ENCODE data around the gene FBXL4. TPM values are rescaled to one million over a fixed set of nuclear protein-coding genes. Genes with fewer than 3 reads are reported as not detected.

Gene FBXL4
- total and polyA plus RNA-seq, 7 donors = 3.4 to 15.5 (median 11.5) TPM

DNA sequence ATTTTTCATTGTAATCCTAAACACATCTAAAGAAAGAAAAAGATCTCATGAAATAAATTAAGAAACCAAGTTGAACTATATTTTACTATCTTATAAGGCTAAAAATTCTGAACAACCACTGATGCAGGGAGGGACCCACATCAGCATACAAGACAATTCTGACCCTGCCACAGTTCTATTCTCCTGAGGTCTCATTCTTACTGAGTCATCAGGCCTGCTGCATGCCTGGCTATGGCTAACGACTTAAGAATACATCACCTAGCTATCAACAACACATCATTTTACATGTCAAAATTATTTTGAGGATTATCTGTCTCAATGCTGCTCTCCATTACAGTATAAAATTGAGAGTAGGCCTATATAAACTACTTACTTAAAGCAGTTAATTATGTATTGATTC lies 52.9 kb downstream of the FBXL4 start:
- H3K27ac ChIP-seq = no peak overlapping the region
- H3K9me3 ChIP-seq = peaks cover 5% of the 10 kb centered on the region
- DNase-seq (no peak), ATAC-seq (no peak)
- H3K4me3 ChIP-seq = no peak overlapping the region
- no peaks in the 10 kb centered on the region for H3K4me1 ChIP-seq
- TF ChIP-seq, protein P1, sequence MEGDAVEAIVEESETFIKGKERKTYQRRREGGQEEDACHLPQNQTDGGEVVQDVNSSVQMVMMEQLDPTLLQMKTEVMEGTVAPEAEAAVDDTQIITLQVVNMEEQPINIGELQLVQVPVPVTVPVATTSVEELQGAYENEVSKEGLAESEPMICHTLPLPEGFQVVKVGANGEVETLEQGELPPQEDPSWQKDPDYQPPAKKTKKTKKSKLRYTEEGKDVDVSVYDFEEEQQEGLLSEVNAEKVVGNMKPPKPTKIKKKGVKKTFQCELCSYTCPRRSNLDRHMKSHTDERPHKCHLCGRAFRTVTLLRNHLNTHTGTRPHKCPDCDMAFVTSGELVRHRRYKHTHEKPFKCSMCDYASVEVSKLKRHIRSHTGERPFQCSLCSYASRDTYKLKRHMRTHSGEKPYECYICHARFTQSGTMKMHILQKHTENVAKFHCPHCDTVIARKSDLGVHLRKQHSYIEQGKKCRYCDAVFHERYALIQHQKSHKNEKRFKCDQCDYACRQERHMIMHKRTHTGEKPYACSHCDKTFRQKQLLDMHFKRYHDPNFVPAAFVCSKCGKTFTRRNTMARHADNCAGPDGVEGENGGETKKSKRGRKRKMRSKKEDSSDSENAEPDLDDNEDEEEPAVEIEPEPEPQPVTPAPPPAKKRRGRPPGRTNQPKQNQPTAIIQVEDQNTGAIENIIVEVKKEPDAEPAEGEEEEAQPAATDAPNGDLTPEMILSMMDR (IDR thresholded peaks at IDR 0.05) = no peak
- intact Hi-C loops (cut with DNase I) = no loop called here
- H3K36me3 ChIP-seq (ENCODE audit: insufficient read depth in 1 of 2, low read depth in 1 of 2) = peaks cover 5 to 47% of the 10 kb centered on the region in 2 donors
- 63 to 90% (median 71%) methylated on average over 1 of the region's 1 CpG for WGBS, 3 donors
- H3K27me3 ChIP-seq (ENCODE audit: insufficient read depth in 3 of 3, low read length in 2 of 3) = no peaks in the 10 kb centered on the region

DNA sequence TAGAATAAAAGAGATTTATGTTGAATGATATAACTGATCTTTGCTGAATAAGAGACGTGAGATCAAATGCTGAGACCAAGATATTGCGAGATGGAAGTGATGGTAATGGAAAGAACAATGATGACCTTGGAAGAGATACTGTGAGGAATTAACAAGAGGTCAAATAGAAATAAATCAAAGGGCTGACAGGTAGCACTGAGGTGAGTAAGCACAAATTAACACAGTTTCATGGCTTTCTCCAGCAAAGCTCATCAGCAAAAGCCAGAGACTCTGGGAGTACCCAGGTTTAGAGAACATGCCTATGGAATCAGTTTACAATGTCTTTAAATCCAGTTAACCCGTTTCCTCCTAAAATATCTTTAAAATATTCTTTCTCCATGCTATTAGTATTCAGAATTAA lies 60.1 kb downstream of the FBXL4 start:
- Histone ChIP-seq H3K4me3 (no peak overlapping the region), H3K9me3 (no peaks in the 10 kb centered on the region), H3K4me1 (no peaks in the 10 kb centered on the region), H3K27ac (no peak overlapping the region), H3K36me3 (ENCODE audit: insufficient read depth in 1 of 2, low read depth in 1 of 2) (peaks cover 0 to 24% of the 10 kb centered on the region in 2 donors), H3K27me3 (ENCODE audit: insufficient read depth in 3 of 3, low read length in 2 of 3) (no peaks in the 10 kb centered on the region)
- TF ChIP-seq, protein P1 (IDR thresholded peaks at IDR 0.05) = no peak
- intact Hi-C loops (cut with DNase I) = no loop called here
- ATAC-seq (no peak), DNase-seq (no peak)
- 84 to 97% (median 92%) methylated on average over 3 of the region's 3 CpGs for WGBS, 3 donors

DNA sequence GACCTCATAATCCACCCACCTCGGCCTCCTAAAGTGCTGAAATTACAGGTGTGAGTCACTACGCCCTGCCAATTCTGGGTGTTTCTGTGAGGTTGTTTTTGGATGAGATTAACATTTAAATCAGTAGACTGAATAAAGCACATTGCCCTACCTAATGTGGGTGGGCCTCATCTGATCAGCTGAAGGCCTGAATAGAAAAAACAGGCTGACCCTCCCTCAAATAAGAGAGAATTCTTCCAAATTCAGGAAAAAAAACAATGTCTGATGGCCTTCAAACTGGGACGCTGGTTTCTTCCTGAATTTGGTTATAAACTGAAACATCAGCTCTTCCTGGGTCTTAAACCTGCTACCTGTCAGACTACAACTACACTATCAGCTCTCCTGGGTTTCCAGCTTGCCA lies 62.4 kb downstream of the FBXL4 start:
- intact Hi-C loops (cut with DNase I) = no loop called here
- ATAC-seq (no peak), DNase-seq (no peak)
- Histone ChIP-seq H3K4me3 (no peak overlapping the region), H3K36me3 (ENCODE audit: insufficient read depth in 1 of 2, low read depth in 1 of 2) (peaks cover 0 to 17% of the 10 kb centered on the region in 2 donors), H3K27me3 (ENCODE audit: insufficient read depth in 3 of 3, low read length in 2 of 3) (no peaks in the 10 kb centered on the region), H3K27ac (no peak overlapping the region), H3K9me3 (no peaks in the 10 kb centered on the region), H3K4me1 (no peaks in the 10 kb centered on the region)
- TF ChIP-seq, protein P1 (IDR thresholded peaks at IDR 0.05) = no peak
- 89 to 99% (median 97%) methylated on average over 3 of the region's 3 CpGs for WGBS, 3 donors

DNA sequence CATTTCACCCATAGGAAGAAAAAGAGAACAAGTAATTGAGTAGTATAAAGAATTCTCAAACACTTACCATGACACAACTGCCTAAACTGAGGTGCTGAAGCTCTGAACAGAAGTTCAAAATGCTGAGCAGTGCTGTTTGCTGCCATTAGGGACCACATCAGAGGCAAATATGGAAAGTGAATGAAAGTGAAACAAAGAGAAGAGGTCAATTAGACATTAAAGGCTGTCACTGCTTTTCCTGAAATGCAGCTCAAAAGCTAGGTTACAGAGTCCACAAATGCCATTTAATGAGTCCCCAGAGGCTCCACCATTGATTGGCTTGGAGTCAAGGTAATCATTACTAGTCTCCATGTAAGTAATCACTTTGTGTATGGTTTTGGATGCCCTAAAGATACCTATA lies 67.3 kb downstream of the FBXL4 start:
- DNase-seq (no peak), ATAC-seq (no peak)
- Histone ChIP-seq H3K27ac (no peak overlapping the region), H3K36me3 (ENCODE audit: insufficient read depth in 1 of 2, low read depth in 1 of 2) (peaks cover 0 to 16% of the 10 kb centered on the region in 2 donors), H3K4me3 (no peak overlapping the region), H3K4me1 (no peaks in the 10 kb centered on the region), H3K9me3 (no peaks in the 10 kb centered on the region), H3K27me3 (ENCODE audit: insufficient read depth in 3 of 3, low read length in 2 of 3) (no peaks in the 10 kb centered on the region)
- TF ChIP-seq, protein P1 (IDR thresholded peaks at IDR 0.05) = no peak
- intact Hi-C loops (cut with DNase I) = no loop called here

DNA sequence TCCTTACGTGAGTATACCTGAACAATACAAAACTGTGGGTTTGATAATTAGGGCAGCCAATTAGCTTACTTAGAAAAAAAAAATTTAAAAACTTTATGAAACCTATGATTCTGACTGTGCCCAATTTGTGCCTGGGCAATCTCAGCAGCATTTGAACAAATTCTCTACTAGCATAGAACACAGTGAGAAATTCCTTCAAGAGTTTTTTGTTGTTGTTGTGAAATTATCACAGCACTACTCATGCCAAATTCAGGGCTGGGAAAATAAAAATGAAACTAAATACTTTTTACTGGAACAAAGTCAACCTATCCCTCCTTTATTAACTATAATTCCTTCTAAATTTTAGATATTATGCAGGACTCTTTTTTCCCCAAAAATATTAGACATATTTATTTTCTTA lies 70.5 kb downstream of the FBXL4 start:
- no peak for DNase-seq
- WGBS, 3 donors = 0 to 97% (median 0%) methylated on average over 1 of the region's 1 CpG
- TF ChIP-seq, protein P1 (IDR thresholded peaks at IDR 0.05) = no peak
- Histone ChIP-seq H3K4me3 (no peak overlapping the region), H3K27ac (no peak overlapping the region), H3K27me3 (ENCODE audit: insufficient read depth in 3 of 3, low read length in 2 of 3) (no peaks in the 10 kb centered on the region), H3K4me1 (no peaks in the 10 kb centered on the region), H3K9me3 (no peaks in the 10 kb centered on the region), H3K36me3 (ENCODE audit: insufficient read depth in 1 of 2, low read depth in 1 of 2) (peaks cover 0 to 25% of the 10 kb centered on the region in 2 donors)
- intact Hi-C loops (cut with DNase I) = no loop called here
- no peak for ATAC-seq

All from psoas muscle (tissue), 8 donors.